Natural killer cell treated with Interleukin-12 subunit alpha and Interleukin-12 subunit beta and Interleukin-15 and Interleukin-18, amount 100 ng/mL, for 72 hours (primary cell): Measurements from ENCODE around the gene EIF2A. TPM values are rescaled to one million over a fixed set of nuclear protein-coding genes. Genes with fewer than 3 reads are reported as not detected.

Experiments
- ATAC-seq, 2 donors: fragments of 150-1000 bp; cut with Tn5 transposase in 1 of 2; sonication (Bioruptor Pico), chemical (Tn5 transposase) in 1 of 2; 2 replicates each; pipeline ENCODE4 v1.10.0; 2021
- DNase-seq: peaks from one replicate; pipeline ENCODE4 v3.0.0; 2022; ENCODE audit warnings: low spot score
- H3K27ac Mint-ChIP-seq, 2 donors: 1 replicate in 1 of 2; 2 replicates in 1 of 2; pipeline ENCODE4 v1.8.0; 2022; ENCODE audit warnings: mixed read lengths in 2 of 2, mild to moderate bottlenecking in 1 of 2, moderate library complexity in 1 of 2
- H3K27me3 Mint-ChIP-seq, 2 donors: 1 replicate in 1 of 2; 2 replicates in 1 of 2; pipeline ENCODE4 v1.8.0; 2022; ENCODE audit warnings: mixed read lengths in 2 of 2
- H3K36me3 Mint-ChIP-seq: one replicate; pipeline ENCODE4 v1.8.0; 2022; ENCODE audit warnings: mixed read lengths
- H3K4me1 Mint-ChIP-seq, 2 donors: 1 replicate in 1 of 2; 2 replicates in 1 of 2; pipeline ENCODE4 v1.8.0; 2022; ENCODE audit warnings: low read depth in 2 of 2, mixed read lengths in 2 of 2, mild to moderate bottlenecking in 1 of 2
- H3K4me3 Mint-ChIP-seq: one replicate; pipeline ENCODE4 v1.8.0; 2022; ENCODE audit warnings: mixed read lengths
- H3K9me3 Mint-ChIP-seq: 2 replicates; pipeline ENCODE4 v1.8.0; 2022; ENCODE audit warnings: mixed read lengths
- total RNA-seq, 2 donors: library from RNA; stranded (reverse); gene quantifications; one replicate each; pipeline ENCODE4 v1.2.3, GENCODE V29; 2022

Gene EIF2A
- total RNA-seq, 2 donors from 2014 or later: 98.0 to 114 TPM

DNA sequence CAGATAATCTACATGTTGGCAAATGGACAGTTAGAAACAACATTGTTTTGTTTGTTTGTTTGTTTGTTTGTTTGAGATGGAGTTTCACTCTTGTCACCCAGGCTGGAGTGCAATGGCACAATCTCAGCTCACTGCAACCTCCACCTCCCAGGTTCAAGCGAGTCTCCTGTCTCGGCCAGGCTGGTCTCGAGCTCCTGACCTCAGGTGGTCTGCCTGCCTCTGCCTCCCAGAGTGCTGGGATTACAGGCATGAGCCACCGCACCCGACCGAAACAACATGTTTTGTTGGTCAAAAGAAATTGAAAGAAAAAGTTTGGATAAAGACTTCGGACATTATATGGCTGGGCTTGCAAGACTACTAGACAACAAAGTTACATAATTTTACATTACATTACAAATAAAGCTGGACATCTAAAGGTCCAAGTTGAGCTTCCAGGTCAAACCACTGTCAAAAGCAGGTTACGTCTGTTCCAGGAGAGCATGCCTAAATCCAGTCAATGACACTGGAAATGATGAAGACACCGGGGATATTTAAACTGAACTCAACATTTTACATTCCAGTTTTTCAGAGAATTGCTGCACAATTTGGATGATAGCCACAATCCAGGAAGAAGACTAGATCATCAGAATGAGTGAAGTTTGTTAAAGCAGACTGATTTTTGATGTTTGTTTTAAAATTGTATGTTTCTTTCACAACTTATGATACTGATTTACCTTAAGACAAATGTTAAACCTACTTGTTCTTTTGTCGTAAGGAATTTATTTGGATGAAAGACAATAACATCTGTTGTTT lies 18.9 kb upstream of the EIF2A start:
- Mint-ChIP-seq H3K36me3 (no peaks in the 10 kb centered on the region), H3K27me3 (peaks cover 0 to 8% of the 10 kb centered on the region in 2 donors), H3K9me3 (no peaks in the 10 kb centered on the region), H3K4me3 (no peak overlapping the region), H3K27ac (peak overlapping the region in 1 of 2 donors; percentile 24), H3K4me1 (peaks cover 0 to 3% of the 10 kb centered on the region in 2 donors)
- ATAC-seq (no peak), DNase-seq (no peak)

DNA sequence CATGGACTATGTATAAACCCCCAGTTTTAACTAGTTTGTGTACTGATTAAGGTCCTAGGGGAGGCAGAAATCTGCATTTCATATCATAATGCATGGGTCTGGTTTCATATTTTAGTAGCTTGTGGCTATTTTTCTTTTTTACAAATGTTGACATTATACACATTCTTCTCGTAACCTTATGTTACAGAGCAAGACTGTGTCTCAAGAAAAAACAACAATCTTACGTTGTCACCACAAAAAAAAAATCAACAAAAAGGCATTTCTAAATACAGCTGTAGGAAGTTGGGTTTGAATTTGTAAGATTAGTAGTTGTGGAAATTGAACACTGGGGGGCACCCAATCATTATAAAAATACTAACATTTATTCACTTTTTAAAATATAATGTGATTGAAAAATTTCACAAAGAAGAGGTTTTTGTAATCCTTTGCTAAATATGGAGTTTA lies 18.2 kb upstream of the EIF2A start:
- Mint-ChIP-seq H3K9me3 (no peaks in the 10 kb centered on the region), H3K36me3 (no peaks in the 10 kb centered on the region)
- ATAC-seq: no peak

DNA sequence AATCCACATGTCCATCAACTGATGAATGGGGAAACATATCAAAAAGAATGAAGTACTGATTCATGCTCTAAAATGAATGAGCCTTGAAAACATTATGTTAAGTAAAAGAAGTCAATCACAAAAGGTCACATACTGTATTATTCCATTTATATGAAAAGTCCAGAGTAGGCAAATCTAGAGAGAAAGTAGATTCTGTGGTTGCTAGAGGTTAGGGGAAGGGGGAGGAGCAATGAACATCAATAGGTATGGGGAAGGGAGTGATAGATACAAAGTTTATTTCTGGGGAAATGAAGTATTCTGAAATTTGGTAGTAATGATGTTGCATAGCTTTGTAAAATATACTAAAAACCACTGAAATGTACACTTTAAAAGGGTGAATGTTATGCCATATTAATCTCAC lies 14.8 kb upstream of the EIF2A start:
- Mint-ChIP-seq H3K4me3 (no peak overlapping the region), H3K27me3 (peaks cover 0 to 6% of the 10 kb centered on the region in 2 donors), H3K4me1 (peaks cover 0 to 3% of the 10 kb centered on the region in 2 donors), H3K36me3 (no peaks in the 10 kb centered on the region), H3K9me3 (no peaks in the 10 kb centered on the region), H3K27ac (peak overlapping the region in 1 of 2 donors; percentile 26)
- no peak for ATAC-seq
- DNase-seq: no peak

More for the DNA sequence above, 18.2 kb upstream of the EIF2A start:
- H3K4me1 Mint-ChIP-seq: peaks cover 0 to 3% of the 10 kb centered on the region in 2 donors
- H3K4me3 Mint-ChIP-seq: no peak overlapping the region
- H3K27me3 Mint-ChIP-seq: peaks cover 0 to 8% of the 10 kb centered on the region in 2 donors
- DNase-seq: no peak
- no peak overlapping the region for H3K27ac Mint-ChIP-seq

DNA sequence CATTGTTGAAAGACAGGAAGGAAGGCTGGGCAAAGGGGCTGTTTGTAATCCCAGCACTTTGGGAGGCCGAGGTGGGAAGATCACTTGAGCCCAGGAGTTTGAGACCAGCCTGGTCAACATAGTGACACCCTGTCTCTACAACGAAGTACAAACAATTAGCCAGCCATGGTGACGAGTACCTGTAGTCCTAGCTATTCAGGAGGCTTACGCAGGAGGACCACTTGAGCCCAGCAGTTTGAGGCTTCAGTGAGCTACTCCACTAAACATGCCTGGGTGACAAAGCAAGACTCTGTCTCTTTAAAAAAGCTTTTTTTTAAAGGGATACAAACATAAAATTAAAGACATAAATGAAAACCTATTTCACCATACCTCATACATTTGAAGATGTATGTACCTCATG lies 11.4 kb upstream of the EIF2A start:
- Mint-ChIP-seq H3K4me1 (peaks cover 0 to 3% of the 10 kb centered on the region in 2 donors), H3K27ac (no peak overlapping the region), H3K4me3 (no peak overlapping the region), H3K9me3 (no peaks in the 10 kb centered on the region), H3K27me3 (no peaks in the 10 kb centered on the region), H3K36me3 (no peaks in the 10 kb centered on the region)
- DNase-seq: no peak
- no peak for ATAC-seq

DNA sequence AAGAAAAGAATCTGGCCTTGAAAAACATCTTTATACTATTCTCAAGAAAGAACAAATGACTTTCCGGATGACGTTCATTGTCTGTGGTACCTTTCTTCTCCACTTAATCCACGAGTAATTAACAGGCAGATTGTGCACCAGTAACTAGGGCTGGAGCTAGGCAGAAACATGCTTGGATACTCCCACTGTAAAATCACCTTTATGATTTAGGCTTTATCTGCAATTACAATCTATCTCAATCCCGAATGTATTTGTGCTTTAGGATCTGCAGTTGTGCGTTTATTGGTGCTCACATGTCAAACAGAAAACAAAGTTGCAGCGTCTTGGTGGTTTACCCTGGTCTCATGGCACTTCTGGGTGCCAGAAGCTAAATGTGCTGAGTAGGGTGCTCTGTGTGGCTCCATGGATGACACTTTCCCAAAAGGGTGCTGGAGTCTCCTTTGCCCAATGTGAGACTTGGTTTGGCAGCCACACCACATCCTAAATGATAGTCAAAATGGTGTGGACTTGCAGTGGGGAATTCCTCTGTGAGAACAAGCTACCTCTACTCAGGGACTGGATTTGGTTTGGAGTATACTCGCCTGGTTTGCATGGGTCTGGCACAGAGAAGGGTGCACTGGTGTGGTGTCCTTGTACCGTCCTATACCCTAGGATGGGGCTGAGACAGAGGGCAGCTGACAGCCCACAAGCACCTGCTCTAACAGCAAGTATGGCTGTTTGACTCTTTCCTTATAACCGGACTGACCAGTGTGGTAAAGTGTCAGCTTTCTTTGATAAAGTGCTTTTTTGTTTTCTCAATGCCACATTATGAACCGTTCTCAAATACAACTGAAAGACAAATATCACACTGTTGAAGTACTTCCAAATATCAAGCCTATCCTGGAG lies 8.0 kb upstream of the EIF2A start:
- Mint-ChIP-seq H3K27me3 (no peaks in the 10 kb centered on the region), H3K9me3 (no peaks in the 10 kb centered on the region), H3K4me1 (peaks cover 10 to 13% of the 10 kb centered on the region in 2 donors), H3K27ac (no peak overlapping the region), H3K4me3 (no peak overlapping the region), H3K36me3 (peaks cover 15% of the 10 kb centered on the region)
- no peak for DNase-seq
- peak in 1 of 2 donors; percentile 31 for ATAC-seq

DNA sequence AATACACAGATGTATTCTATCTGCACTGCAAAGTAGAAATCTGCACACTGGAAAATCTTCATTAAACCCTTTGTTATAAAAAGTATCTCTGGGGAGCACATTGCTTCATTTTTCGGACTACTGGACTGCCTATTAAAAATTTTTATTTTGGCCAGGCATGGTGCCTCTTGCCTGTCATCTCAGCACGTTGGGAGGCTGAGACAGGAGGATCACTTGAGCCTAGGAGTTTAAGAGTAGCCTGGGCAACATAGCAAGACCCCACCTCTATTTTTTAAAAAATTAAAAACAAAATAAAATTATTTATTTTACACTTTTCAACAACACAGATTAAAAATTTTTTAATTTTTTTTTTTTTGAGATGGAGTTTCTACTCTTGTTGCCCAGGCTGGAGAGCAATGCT lies 6.3 kb upstream of the EIF2A start:
- H3K36me3 Mint-ChIP-seq: peaks cover 22% of the 10 kb centered on the region
- H3K4me1 Mint-ChIP-seq: peaks cover 21 to 23% of the 10 kb centered on the region in 2 donors
- no peak overlapping the region for H3K4me3 Mint-ChIP-seq
- H3K27me3 Mint-ChIP-seq: no peaks in the 10 kb centered on the region
- H3K27ac Mint-ChIP-seq: no peak overlapping the region
- ATAC-seq (no peak), DNase-seq (no peak)
- no peaks in the 10 kb centered on the region for H3K9me3 Mint-ChIP-seq

DNA sequence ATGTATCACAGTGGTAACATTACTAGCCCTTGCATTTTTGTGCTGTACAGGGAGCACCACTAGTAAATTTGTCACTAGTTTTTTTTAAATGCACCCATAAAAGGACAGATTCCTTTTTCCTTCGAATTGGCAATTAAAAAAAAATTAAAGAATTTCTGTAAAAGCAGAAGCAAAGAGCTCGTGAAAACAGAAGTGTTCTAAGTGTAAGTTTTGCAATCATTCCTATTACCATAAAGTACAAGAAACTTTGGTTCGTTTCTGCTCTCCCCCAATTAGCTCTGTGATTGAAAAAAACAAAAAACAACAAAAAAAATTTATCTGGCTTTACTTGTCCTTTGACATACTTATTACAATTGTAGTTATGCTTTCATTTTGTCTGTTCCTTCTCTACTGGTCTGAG lies 5.6 kb upstream of the EIF2A start:
- Mint-ChIP-seq H3K27ac (peak overlapping the region; percentile 12 to 49), H3K4me1 (peaks cover 24 to 26% of the 10 kb centered on the region in 2 donors), H3K36me3 (peaks cover 26% of the 10 kb centered on the region), H3K4me3 (no peak overlapping the region), H3K9me3 (no peaks in the 10 kb centered on the region), H3K27me3 (no peaks in the 10 kb centered on the region)
- DNase-seq (no peak), ATAC-seq (no peak)

DNA sequence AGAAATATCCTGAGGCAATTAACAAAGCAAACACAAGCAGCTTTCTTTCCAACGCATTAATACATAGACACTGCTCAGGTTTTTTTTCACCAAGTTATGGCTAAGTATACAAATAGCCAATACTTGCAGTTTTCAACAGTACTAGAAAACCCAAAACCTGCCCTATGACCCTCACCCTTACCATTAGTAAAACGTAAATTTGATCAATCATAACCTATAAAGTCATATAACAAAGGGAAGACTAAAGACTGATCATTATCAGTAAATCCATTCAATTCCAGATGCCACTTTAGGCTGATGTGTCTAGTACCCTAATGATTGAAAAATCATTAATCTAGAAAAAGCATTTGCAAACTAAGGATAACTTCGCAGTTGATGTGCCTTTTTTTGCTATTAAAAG lies 3.5 kb upstream of the EIF2A start:
- Mint-ChIP-seq H3K27me3 (no peaks in the 10 kb centered on the region), H3K36me3 (peaks cover 31% of the 10 kb centered on the region), H3K27ac (peak overlapping the region in 1 of 2 donors; percentile 94), H3K4me1 (peaks cover 33 to 37% of the 10 kb centered on the region in 2 donors), H3K4me3 (no peak overlapping the region), H3K9me3 (no peaks in the 10 kb centered on the region)
- no peak for ATAC-seq
- DNase-seq: no peak

DNA sequence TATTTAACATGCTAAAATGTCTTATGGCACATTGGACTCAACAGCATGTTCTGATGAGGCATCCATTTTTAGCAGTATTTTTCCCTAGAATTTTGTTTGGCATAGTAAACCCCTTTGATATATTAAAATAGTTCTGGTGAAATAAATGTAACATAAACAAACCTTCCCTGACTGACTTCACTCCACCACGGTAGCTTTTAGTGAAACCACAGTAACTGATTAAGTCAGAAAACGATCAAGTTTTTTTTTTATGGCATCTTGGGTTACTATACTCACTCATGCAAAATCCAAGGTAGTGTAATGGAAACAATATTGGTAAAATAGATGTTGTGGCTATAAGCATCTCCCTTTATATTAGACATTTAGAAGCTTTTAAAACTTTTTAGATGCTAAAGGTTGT lies 3.1 kb upstream of the EIF2A start:
- ATAC-seq (no peak), DNase-seq (no peak)
- Mint-ChIP-seq H3K27me3 (no peaks in the 10 kb centered on the region), H3K4me1 (peaks cover 36 to 41% of the 10 kb centered on the region in 2 donors), H3K9me3 (no peaks in the 10 kb centered on the region), H3K27ac (peak overlapping the region in 1 of 2 donors; percentile 94), H3K36me3 (peaks cover 31% of the 10 kb centered on the region), H3K4me3 (no peak overlapping the region)

DNA sequence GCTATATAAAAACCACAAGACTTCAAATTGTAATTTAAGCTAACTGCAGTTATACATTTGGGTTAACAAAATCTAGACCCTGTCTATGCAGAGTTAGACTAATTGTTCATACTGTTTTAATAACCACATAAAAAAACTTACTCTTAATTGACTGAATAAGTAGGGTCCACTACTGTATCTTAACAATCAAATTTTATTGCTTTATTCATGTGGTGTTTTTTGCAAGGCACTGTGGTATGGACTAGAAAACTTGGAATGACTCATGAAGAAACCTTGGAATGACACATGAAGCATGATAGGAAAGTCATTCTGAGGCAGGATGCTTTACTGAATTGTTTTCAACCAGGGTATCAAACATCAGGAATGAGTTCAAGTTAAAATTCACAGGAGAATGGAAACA lies 2.5 kb upstream of the EIF2A start:
- H3K4me1 Mint-ChIP-seq: peaks cover 36 to 45% of the 10 kb centered on the region in 2 donors
- no peaks in the 10 kb centered on the region for H3K27me3 Mint-ChIP-seq
- DNase-seq (no peak), ATAC-seq (no peak)
- peak overlapping the region; percentile 96 for H3K4me3 Mint-ChIP-seq
- H3K27ac Mint-ChIP-seq: peak overlapping the region; percentile 94 to 98
- H3K36me3 Mint-ChIP-seq: peaks cover 31% of the 10 kb centered on the region
- no peaks in the 10 kb centered on the region for H3K9me3 Mint-ChIP-seq

DNA sequence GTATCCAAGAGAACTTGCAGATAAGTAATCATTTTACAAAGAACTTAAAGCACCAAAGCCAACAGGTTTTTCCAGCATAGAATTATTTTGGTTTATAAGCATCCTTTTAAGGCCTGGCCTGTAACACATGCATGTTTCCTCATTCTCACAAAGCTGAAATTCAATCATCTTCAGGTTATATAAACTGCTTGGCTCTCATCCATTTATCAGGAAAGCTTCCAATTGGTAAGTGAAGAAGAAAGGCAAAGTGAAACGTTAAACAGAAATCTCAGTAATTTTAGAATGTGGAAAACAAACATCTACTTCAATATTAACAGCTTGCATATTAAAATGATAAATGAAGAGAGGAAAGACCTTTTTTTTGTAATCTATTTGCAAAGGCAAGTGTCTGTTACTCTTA lies 1.9 kb upstream of the EIF2A start:
- no peaks in the 10 kb centered on the region for H3K9me3 Mint-ChIP-seq
- peaks cover 39 to 49% of the 10 kb centered on the region in 2 donors for H3K4me1 Mint-ChIP-seq
- ATAC-seq: no peak
- H3K36me3 Mint-ChIP-seq: peaks cover 31% of the 10 kb centered on the region
- peak overlapping the region; percentile 94 to 98 for H3K27ac Mint-ChIP-seq
- H3K27me3 Mint-ChIP-seq: no peaks in the 10 kb centered on the region
- DNase-seq: no peak
- H3K4me3 Mint-ChIP-seq: peak overlapping the region; percentile 96

DNA sequence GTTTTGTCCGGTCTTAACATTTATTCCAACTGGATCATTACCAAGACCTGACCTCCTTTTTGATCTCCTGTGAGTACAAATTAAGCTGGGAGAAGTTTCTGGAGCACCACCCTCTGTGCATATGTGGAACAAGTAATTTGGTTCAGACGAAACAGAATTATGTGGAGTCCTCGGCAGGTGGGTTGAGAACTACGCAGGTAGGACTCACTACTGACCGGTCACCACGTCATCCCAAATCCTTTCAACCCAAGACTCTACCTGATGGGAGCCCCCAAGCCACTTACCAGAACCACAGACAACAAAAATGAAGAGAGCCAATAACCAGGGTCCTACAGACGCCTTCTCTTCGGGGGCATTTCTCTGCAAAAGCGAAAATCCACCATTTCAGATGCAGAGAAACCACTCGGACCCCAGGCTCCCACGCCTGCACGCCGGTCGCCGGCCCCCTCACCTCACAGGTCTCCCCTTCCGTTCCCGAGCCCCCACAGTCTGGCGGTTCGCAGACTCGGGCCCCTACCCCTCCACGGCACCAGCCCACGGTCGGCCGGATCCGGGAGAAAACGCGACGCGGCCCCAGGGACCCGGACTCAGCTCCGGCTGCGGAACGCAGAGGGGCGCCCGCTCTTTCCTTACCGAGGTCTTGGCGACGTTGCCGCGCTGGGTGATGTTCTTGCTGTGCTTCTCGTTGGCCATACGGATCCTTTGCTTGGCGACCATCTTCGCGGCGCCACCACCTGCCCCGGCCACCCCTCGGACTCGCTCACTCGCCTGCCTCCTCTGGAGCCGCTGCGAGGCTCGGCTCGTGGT lies 965 bp upstream of the EIF2A start:
- ATAC-seq: peak; percentile 1 to 18
- H3K36me3 Mint-ChIP-seq: peaks cover 31% of the 10 kb centered on the region

DNA sequence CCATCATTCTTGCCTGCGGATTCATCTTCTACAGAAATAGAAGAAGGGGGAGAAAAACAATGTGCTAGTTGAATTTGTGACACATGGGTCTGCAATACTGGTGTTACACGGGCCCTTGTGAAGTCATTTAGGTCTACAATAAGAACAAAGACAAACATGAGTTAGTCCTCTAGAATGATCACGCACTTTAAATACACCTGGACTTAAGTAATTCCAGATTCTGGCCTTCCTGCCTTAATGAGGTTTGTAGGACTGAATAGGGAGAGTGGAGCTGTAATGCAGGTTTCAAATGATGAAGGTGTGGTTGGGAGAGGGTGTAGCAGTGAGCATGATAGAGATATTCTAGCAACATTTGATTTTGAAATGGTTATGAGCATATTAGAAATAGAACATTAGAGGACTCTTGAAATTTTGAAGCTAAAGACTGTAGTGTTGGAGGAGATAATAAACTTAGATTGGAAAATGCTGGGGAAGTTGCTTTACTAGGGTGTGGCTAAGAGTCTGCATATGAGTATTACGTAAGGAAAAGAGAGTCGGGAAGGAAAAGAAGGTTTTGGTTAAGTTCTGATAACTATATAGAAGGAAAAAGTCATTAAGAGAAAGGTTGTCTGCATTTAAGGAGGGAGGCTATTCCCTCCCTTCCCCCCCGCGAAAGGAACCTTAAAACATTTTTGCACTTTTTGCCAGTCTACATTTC lies 606 bp downstream of the EIF2A start:
- Mint-ChIP-seq H3K27ac (peak overlapping the region; percentile 94 to 98), H3K9me3 (no peaks in the 10 kb centered on the region), H3K4me3 (peak overlapping the region; percentile 96), H3K36me3 (peaks cover 25% of the 10 kb centered on the region), H3K4me1 (peaks cover 36 to 48% of the 10 kb centered on the region in 2 donors), H3K27me3 (no peaks in the 10 kb centered on the region)
- no peak for DNase-seq
- no peak for ATAC-seq

More for the DNA sequence above, 965 bp upstream of the EIF2A start:
- peak overlapping the region; percentile 94 to 98 for H3K27ac Mint-ChIP-seq
- peak overlapping the region; percentile 96 for H3K4me3 Mint-ChIP-seq
- no peak for DNase-seq
- peaks cover 39 to 52% of the 10 kb centered on the region in 2 donors for H3K4me1 Mint-ChIP-seq
- no peaks in the 10 kb centered on the region for H3K27me3 Mint-ChIP-seq
- no peaks in the 10 kb centered on the region for H3K9me3 Mint-ChIP-seq
